Liver (tissue), 9 donors: ENCODE measurements around the gene EGLN2. TPM values are rescaled to one million over a fixed set of nuclear protein-coding genes. Genes with fewer than 3 reads are reported as not detected.
A peak's percentile ranks its signal among the peaks of the same experiment; 100 is the strongest.
"Not testable (repeated sequence)": the region's sequence is repeated elsewhere in the genome, so short reads cannot be mapped to it uniquely, and the experiment has no call there.

Source experiments
- DNase-seq: peaks from one replicate; pipeline ENCODE4 v3.0.0-alpha.2; 2017; ENCODE audit warnings: low spot score
- H3K27ac ChIP-seq, 2 donors: one replicate each; pipeline ENCODE4 v1.7.0; 2013; ENCODE audit warnings: inconsistent platforms in 2 of 2, low read length in 2 of 2, control low read depth in 1 of 2, low read depth in 1 of 2, mild to moderate bottlenecking in 1 of 2
- H3K27me3 ChIP-seq, 4 donors: one replicate each; pipeline versions ENCODE4 v1.6.1 to v1.7.0; 2013; ENCODE audit warnings: low read length in 3 of 4, inconsistent platforms in 1 of 4, mild to moderate bottlenecking in 1 of 4, moderate library complexity in 1 of 4; ENCODE audit not compliant: control insufficient read depth in 4 of 4, insufficient read depth in 4 of 4
- H3K36me3 ChIP-seq, 4 donors: one replicate each; pipeline versions ENCODE4 v1.6.1 to v1.7.0; 2013; ENCODE audit warnings: low read length in 3 of 4, mild to moderate bottlenecking in 3 of 4, low read depth in 1 of 4, moderate library complexity in 1 of 4; ENCODE audit not compliant: control insufficient read depth in 4 of 4, insufficient read depth in 3 of 4
- H3K4me1 ChIP-seq, 4 donors: one replicate each; pipeline versions ENCODE4 v1.6.1 to v1.7.0; 2013; ENCODE audit warnings: low read length in 3 of 4, mild to moderate bottlenecking in 3 of 4, moderate library complexity in 1 of 4; ENCODE audit not compliant: control insufficient read depth in 4 of 4, insufficient read depth in 4 of 4
- H3K4me3 ChIP-seq, 3 donors: one replicate each; pipeline versions ENCODE4 v1.6.1 to v1.7.0; 2013; ENCODE audit warnings: low read length in 3 of 3, control low read depth in 1 of 3, low read depth in 1 of 3, mild to moderate bottlenecking in 1 of 3
- H3K9ac ChIP-seq, 2 donors: one replicate each; pipeline ENCODE4 v1.7.0; 2013; ENCODE audit warnings: low read length in 2 of 2, mild to moderate bottlenecking in 2 of 2, moderate library complexity in 2 of 2, control low read depth in 1 of 2, low read depth in 1 of 2
- H3K9me3 ChIP-seq, 4 donors: one replicate each; pipeline versions ENCODE4 v1.6.1 to v1.7.0; 2013; ENCODE audit warnings: low read length in 3 of 4; ENCODE audit not compliant: control insufficient read depth in 4 of 4
- EGR1 ChIP-seq, 2 donors: IDR thresholded peaks; 2 replicates each; pipeline ENCODE4 v1.6.1; 2016 to 2018; ENCODE audit warnings: antibody characterized with exemption in 2 of 2, low read depth in 2 of 2
- FOXA1 ChIP-seq: IDR thresholded peaks from 2 replicates; pipeline ENCODE4 v1.6.1; 2016; ENCODE audit warnings: antibody characterized with exemption
- FOXA2 ChIP-seq: IDR thresholded peaks from 2 replicates; pipeline ENCODE4 v1.6.1; 2016; ENCODE audit warnings: antibody characterized with exemption
- GABPA ChIP-seq, 2 donors: IDR thresholded peaks in 1 of 2; conservative IDR thresholded peaks in 1 of 2; 2 replicates each; pipeline ENCODE4 v1.6.1; 2016; ENCODE audit warnings: antibody characterized with exemption in 2 of 2, mild to moderate bottlenecking in 1 of 2, moderate library complexity in 1 of 2
- HNF4A ChIP-seq, 2 donors: conservative IDR thresholded peaks; 2 replicates each; pipeline ENCODE4 v1.6.1; 2016; ENCODE audit warnings: antibody characterized with exemption in 2 of 2, mild to moderate bottlenecking in 2 of 2
- HNF4G ChIP-seq: IDR thresholded peaks from 2 replicates; pipeline ENCODE4 v1.6.1; 2016; ENCODE audit warnings: antibody characterized with exemption
- JUND ChIP-seq, 2 donors: IDR thresholded peaks; 2 replicates each; pipeline ENCODE4 v1.6.1; 2016; ENCODE audit warnings: antibody characterized with exemption in 2 of 2
- NR2F2 ChIP-seq: IDR thresholded peaks from 2 replicates; pipeline ENCODE4 v1.6.1; 2016; ENCODE audit warnings: antibody characterized with exemption
- RAD21 ChIP-seq, 2 donors: IDR thresholded peaks; 2 replicates each; pipeline ENCODE4 v1.6.1; 2016; ENCODE audit warnings: antibody characterized with exemption in 2 of 2, mild to moderate bottlenecking in 2 of 2
- RXRA ChIP-seq, 2 donors: IDR thresholded peaks; 2 replicates each; pipeline ENCODE4 v1.6.1; 2017 to 2018; ENCODE audit warnings: antibody characterized with exemption in 2 of 2, mild to moderate bottlenecking in 1 of 2
- SP1 ChIP-seq: IDR thresholded peaks from 2 replicates; pipeline ENCODE4 v1.6.1; 2018; ENCODE audit warnings: antibody characterized with exemption, mild to moderate bottlenecking
- TAF1 ChIP-seq: conservative IDR thresholded peaks from 2 replicates; pipeline ENCODE4 v1.6.1; 2016; ENCODE audit warnings: antibody characterized with exemption, mild to moderate bottlenecking
- YY1 ChIP-seq: IDR thresholded peaks from 2 replicates; pipeline ENCODE4 v1.6.1; 2016; ENCODE audit warnings: antibody characterized with exemption, mild to moderate bottlenecking
- WGBS: extraction: QIAGEN DNeasy Blood & Tissue Kit; methylation state at CpG from one replicate; pipeline ENCODE4 v1.1.7; 2013; 5-methylcytosine and 5-hydroxymethylcytosine counted together
- polyA plus RNA-seq, 2 donors: library from polyadenylated mRNA; stranded (reverse) in 1 of 2; unstranded in 1 of 2; fragments of 200-250 nt in 1 of 2; fragments of >200 nt in 1 of 2; fragmentation: Nextera tagmentation in 1 of 2; extraction: Ambion mirVana in 1 of 2; gene quantifications; one replicate each; pipeline versions ENCODE4 v1.2.1 to v1.2.3, GENCODE V29; 2013 to 2015
- total RNA-seq, 2 donors: library from RNA; depleted of rRNA; stranded (reverse); fragments of >200 nt; gene quantifications; one replicate each; pipeline ENCODE4 v1.2.3, GENCODE V29; 2014
- TF ChIP-seq, protein P1 (sequence below): IDR thresholded peaks from 2 replicates; pipeline ENCODE4 v1.6.1; 2016; ENCODE audit warnings: antibody characterized with exemption
- TF ChIP-seq, protein P2 (sequence below): IDR thresholded peaks from 2 replicates; pipeline ENCODE4 v1.6.1; 2016; ENCODE audit warnings: antibody characterized with exemption
- TF ChIP-seq, protein P3 (sequence below): IDR thresholded peaks from 2 replicates; pipeline ENCODE4 v1.6.1; 2016; ENCODE audit warnings: antibody characterized with exemption
- TF ChIP-seq, protein P4 (sequence below): fragments of 150-350 bp; IDR thresholded peaks from 2 replicates; pipeline ENCODE4 v1.5.1; 2017; ENCODE audit warnings: improper control_type of control experiment, low read depth, low read length; ENCODE audit not compliant: missing input control
- TF ChIP-seq, protein P5 (sequence below): IDR thresholded peaks from 2 replicates; pipeline ENCODE4 v1.6.1; 2016; ENCODE audit warnings: antibody characterized with exemption, mild to moderate bottlenecking
- donor health status: healthy.
- donor health status: healthy.
- donor health status: healthy.
- donor health status: healthy.
- donor health status: healthy.

The EGLN2 gene
- total and polyA plus RNA-seq, 4 donors = 34.8 to 56.3 (median 47.7) TPM

DNA sequence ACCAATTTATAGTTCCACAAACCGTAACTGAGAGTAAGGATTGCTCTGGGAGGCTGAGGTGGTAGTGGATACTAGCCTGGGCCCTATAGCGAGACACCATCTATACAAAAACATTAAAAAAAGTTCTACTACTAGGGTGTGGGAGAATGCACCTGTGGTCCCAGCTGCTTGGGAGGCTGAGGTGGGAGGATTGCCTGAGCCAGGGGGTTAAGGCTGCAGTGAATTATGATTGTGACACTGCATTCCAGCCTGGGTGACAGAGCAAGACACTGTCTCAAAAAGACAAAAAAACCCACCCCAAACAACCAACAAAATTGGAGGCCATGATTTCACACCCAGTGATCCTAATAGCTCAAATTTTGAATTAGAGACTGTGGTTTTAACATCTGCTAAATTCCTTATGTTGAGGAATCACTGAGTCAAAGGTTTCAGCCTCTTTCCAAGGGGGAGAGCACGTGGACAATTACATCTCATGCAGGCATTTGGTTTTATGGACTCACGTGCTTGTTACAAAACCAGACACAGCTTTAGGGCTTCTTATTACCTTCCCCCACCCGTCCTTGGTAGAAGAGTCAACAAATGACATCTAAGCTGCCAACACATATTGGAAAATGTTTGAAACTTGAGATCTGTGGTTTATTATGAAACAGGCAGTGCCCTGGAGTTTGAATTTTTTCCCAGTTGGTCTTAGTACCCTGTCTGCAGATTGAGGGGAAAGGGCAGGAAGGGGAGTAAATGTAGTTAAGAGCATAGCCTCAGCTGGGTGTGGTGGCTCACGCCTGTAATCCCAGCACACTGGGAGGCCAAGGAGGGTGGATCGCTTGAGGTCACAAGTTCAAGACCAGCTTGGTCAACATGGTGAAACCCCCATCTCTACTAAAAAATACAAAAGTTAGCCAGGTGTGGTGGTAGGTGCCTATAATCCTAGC is 32.8 kb downstream of the EGLN2 start:
- Histone ChIP-seq H3K4me1 (peaks cover 3 to 17% (median 7%) of the 10 kb centered on the region in 4 donors), H3K27me3 (no peaks in the 10 kb centered on the region), H3K4me3 (no peak overlapping the region), H3K27ac (peak overlapping the region; percentile 84 to 86), H3K9me3 (no peaks in the 10 kb centered on the region), H3K9ac (peak overlapping the region in 1 of 2 donors; percentile 21), H3K36me3 (peaks cover 0 to 9% (median 3%) of the 10 kb centered on the region in 4 donors)
- 45% methylated on average over 7 of the region's 7 CpGs for WGBS
- TF ChIP-seq HNF4A (conservative IDR thresholded peaks at IDR 0.05) (peak; percentile 85 to 97), GABPA (IDR thresholded peaks at IDR 0.05 in 1 of 2, conservative IDR thresholded peaks at IDR 0.05 in 1 of 2) (peak in 1 of 2 donors; percentile 66), FOXA1 (peak; percentile 90), YY1 (peak; percentile 72), SP1 (peak; percentile 96), RXRA (IDR thresholded peaks at IDR 0.05) (peak; percentile 95 to 99), HNF4G (peak; percentile 77), EGR1 (IDR thresholded peaks at IDR 0.05; ENCODE audit: low read depth in 2 of 2) (peak; percentile 34 to 94), RAD21 (IDR thresholded peaks at IDR 0.05) (peak; percentile 61 to 63), JUND (IDR thresholded peaks at IDR 0.05) (peak; percentile 83 to 97), TAF1 (no peak), NR2F2 (peak; percentile 45), FOXA2 (peak; percentile 93)
- TF ChIP-seq, protein P1, sequence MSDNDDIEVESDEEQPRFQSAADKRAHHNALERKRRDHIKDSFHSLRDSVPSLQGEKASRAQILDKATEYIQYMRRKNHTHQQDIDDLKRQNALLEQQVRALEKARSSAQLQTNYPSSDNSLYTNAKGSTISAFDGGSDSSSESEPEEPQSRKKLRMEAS = peak; percentile 89
- TF ChIP-seq, protein P2, sequence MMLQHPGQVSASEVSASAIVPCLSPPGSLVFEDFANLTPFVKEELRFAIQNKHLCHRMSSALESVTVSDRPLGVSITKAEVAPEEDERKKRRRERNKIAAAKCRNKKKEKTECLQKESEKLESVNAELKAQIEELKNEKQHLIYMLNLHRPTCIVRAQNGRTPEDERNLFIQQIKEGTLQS = peak; percentile 51
- TF ChIP-seq, protein P3, sequence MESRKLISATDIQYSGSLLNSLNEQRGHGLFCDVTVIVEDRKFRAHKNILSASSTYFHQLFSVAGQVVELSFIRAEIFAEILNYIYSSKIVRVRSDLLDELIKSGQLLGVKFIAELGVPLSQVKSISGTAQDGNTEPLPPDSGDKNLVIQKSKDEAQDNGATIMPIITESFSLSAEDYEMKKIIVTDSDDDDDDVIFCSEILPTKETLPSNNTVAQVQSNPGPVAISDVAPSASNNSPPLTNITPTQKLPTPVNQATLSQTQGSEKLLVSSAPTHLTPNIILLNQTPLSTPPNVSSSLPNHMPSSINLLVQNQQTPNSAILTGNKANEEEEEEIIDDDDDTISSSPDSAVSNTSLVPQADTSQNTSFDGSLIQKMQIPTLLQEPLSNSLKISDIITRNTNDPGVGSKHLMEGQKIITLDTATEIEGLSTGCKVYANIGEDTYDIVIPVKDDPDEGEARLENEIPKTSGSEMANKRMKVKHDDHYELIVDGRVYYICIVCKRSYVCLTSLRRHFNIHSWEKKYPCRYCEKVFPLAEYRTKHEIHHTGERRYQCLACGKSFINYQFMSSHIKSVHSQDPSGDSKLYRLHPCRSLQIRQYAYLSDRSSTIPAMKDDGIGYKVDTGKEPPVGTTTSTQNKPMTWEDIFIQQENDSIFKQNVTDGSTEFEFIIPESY = peak; percentile 95
- TF ChIP-seq, protein P4, sequence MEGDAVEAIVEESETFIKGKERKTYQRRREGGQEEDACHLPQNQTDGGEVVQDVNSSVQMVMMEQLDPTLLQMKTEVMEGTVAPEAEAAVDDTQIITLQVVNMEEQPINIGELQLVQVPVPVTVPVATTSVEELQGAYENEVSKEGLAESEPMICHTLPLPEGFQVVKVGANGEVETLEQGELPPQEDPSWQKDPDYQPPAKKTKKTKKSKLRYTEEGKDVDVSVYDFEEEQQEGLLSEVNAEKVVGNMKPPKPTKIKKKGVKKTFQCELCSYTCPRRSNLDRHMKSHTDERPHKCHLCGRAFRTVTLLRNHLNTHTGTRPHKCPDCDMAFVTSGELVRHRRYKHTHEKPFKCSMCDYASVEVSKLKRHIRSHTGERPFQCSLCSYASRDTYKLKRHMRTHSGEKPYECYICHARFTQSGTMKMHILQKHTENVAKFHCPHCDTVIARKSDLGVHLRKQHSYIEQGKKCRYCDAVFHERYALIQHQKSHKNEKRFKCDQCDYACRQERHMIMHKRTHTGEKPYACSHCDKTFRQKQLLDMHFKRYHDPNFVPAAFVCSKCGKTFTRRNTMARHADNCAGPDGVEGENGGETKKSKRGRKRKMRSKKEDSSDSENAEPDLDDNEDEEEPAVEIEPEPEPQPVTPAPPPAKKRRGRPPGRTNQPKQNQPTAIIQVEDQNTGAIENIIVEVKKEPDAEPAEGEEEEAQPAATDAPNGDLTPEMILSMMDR = no peak
- TF ChIP-seq, protein P5, sequence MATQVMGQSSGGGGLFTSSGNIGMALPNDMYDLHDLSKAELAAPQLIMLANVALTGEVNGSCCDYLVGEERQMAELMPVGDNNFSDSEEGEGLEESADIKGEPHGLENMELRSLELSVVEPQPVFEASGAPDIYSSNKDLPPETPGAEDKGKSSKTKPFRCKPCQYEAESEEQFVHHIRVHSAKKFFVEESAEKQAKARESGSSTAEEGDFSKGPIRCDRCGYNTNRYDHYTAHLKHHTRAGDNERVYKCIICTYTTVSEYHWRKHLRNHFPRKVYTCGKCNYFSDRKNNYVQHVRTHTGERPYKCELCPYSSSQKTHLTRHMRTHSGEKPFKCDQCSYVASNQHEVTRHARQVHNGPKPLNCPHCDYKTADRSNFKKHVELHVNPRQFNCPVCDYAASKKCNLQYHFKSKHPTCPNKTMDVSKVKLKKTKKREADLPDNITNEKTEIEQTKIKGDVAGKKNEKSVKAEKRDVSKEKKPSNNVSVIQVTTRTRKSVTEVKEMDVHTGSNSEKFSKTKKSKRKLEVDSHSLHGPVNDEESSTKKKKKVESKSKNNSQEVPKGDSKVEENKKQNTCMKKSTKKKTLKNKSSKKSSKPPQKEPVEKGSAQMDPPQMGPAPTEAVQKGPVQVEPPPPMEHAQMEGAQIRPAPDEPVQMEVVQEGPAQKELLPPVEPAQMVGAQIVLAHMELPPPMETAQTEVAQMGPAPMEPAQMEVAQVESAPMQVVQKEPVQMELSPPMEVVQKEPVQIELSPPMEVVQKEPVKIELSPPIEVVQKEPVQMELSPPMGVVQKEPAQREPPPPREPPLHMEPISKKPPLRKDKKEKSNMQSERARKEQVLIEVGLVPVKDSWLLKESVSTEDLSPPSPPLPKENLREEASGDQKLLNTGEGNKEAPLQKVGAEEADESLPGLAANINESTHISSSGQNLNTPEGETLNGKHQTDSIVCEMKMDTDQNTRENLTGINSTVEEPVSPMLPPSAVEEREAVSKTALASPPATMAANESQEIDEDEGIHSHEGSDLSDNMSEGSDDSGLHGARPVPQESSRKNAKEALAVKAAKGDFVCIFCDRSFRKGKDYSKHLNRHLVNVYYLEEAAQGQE = peak; percentile 84
- no peak for DNase-seq

DNA sequence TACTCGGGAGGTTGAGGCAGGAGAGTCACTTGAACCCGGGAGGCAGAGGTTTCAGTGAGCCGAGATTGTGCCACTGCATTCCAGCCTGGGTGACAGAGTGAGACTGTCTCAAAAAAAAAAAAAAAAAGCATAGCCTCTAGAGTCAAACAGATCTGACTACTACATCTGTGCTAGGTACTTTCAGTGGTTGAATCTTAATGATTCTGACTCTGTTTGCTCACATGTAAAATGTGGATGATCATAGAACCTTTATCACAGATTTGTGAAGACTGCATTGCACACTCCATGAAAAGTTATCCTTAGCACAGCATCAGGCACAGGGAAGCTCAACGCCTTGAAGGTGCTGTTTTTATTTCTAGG is 33.4 kb downstream of the EGLN2 start:
- WGBS = 53% methylated on average over 4 of the region's 4 CpGs
- peak overlapping the region; percentile 84 to 86 for H3K27ac ChIP-seq
- not testable (repeated sequence) for H3K9me3 ChIP-seq, H3K9ac ChIP-seq, H3K4me3 ChIP-seq, DNase-seq, H3K27me3 ChIP-seq, H3K36me3 ChIP-seq
- peaks cover 3 to 17% (median 7%) of the 10 kb centered on the region in 4 donors for H3K4me1 ChIP-seq

DNA sequence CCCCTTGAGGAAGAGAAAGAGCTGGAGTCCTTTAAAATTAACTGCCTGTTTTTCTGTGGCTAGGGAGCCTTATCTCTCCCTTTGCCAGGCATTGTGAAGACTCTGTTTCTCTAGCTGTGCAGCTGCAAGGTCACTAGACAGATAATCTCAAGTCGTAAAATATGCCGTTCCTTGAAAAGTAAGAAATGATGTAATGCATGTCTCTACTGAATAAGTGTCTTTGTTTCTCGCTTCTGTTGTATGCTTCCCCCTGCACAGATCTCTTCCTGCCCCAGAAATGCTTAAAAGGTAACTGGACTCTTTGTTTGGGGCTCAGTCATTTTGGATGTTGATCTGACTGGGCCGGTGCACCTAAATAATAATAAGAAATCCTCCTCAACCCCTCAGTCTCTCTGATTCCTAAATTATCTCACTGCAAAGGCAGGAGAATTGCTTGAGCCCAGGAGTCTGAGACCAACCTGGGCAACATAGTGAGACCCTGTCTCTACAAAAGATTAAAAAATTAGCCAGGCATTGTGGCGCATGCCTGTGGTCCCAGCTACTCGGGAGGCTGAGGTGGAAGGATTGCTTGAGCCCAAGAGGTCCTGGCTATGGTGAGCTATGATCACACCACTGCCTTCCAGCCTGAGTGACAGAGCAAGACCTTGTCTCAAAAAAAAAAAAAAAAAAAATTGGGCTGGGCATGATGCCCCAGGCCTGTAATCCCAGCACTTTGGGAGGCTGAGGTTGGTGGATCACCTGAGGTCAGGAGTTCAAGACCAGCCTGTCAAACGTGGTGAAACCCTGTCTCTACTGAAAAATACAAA is 34.9 kb downstream of the EGLN2 start:
- DNase-seq, H3K27me3 ChIP-seq, H3K9me3 ChIP-seq, H3K27ac ChIP-seq, H3K9ac ChIP-seq, H3K36me3 ChIP-seq, H3K4me3 ChIP-seq: not testable (repeated sequence)
- WGBS = 71% methylated on average over 7 of the region's 7 CpGs
- peaks cover 3 to 17% (median 7%) of the 10 kb centered on the region in 4 donors for H3K4me1 ChIP-seq
